Endodermal cell (in vitro differentiated cells): ENCODE measurements around the gene ROCK2. TPM values are rescaled to one million over a fixed set of nuclear protein-coding genes. Genes with fewer than 3 reads are reported as not detected.

Source experiments
- DNase-seq: peaks from one replicate; pipeline ENCODE4 v3.0.0-alpha.2; 2017
- H3K27ac ChIP-seq: 2 replicates; pipeline ENCODE4 v1.5.1; 2013; ENCODE audit warnings: mild to moderate bottlenecking, low read depth, low read length, moderate library complexity
- H3K27me3 ChIP-seq: 2 replicates; pipeline ENCODE4 v1.6.1; 2013; ENCODE audit warnings: mild to moderate bottlenecking, low read length, moderate library complexity; ENCODE audit not compliant: insufficient read depth, control insufficient read depth, poor library complexity, severe bottlenecking
- H3K36me3 ChIP-seq: 2 replicates; pipeline ENCODE4 v1.7.0; 2013; ENCODE audit warnings: mild to moderate bottlenecking, low read length, moderate library complexity; ENCODE audit not compliant: control insufficient read depth, insufficient read depth
- H3K4me1 ChIP-seq: one replicate; pipeline ENCODE4 v1.7.0; 2013; ENCODE audit warnings: low read length; ENCODE audit not compliant: control insufficient read depth, insufficient read depth
- H3K4me3 ChIP-seq: 2 replicates; pipeline ENCODE4 v1.5.1; 2013; ENCODE audit warnings: mild to moderate bottlenecking, low read length, moderate library complexity
- H3K9ac ChIP-seq: 2 replicates; pipeline ENCODE4 v1.6.1; 2013; ENCODE audit warnings: mild to moderate bottlenecking, low read length, moderate library complexity; ENCODE audit not compliant: poor library complexity, severe bottlenecking; ENCODE audit errors: extremely low read depth
- H3K9me3 ChIP-seq: 2 replicates; pipeline ENCODE4 v1.6.1; 2013; ENCODE audit warnings: mild to moderate bottlenecking, low read length, moderate library complexity; ENCODE audit not compliant: control insufficient read depth
- H3K27ac Mint-ChIP-seq: 2 replicates; pipeline ENCODE4 v1.8.0; 2020; ENCODE audit warnings: mixed read lengths
- H3K27me3 Mint-ChIP-seq: 2 replicates; pipeline ENCODE4 v1.8.0; 2021; ENCODE audit warnings: mild to moderate bottlenecking, mixed read lengths; ENCODE audit not compliant: insufficient read depth
- H3K36me3 Mint-ChIP-seq: 2 replicates; pipeline ENCODE4 v1.8.0; 2020; ENCODE audit warnings: low read depth, mixed read lengths
- H3K4me1 Mint-ChIP-seq: 2 replicates; pipeline ENCODE4 v1.8.0; 2020; ENCODE audit warnings: mixed read lengths
- H3K4me3 Mint-ChIP-seq: 2 replicates; pipeline ENCODE4 v1.8.0; 2020; ENCODE audit warnings: mild to moderate bottlenecking, moderate library complexity, mixed read lengths
- H3K9me3 Mint-ChIP-seq: 2 replicates; pipeline ENCODE4 v1.8.0; 2020; ENCODE audit warnings: mild to moderate bottlenecking, mixed read lengths
- CTCF ChIP-seq: fragments of 200-600 bp; sonication (generic); conservative IDR thresholded peaks from 2 replicates; pipeline ENCODE4 v1.5.0; 2021; ENCODE audit warnings: antibody characterized with exemption, mild to moderate bottlenecking
- WGBS, 2 experiments: methylation state at CpG; one replicate each; pipeline versions ENCODE4 v1.1.5 to v1.1.7; 2013; ENCODE audit warnings: missing lambda C conversion rate in 2 of 2, mixed read lengths in 1 of 2; ENCODE audit not compliant: insufficient coverage in 1 of 2, insufficient read length in 1 of 2; 5-methylcytosine and 5-hydroxymethylcytosine counted together
- total RNA-seq, 2 donors: library from RNA; stranded (reverse); fragmentation: NEBNext Ultra II Directional in 1 of 2; extraction: Animal tissue kit (Norgen Biotek cat#: 25700) in 1 of 2; gene quantifications; 2 replicates in 1 of 2; 3 replicates in 1 of 2; pipeline ENCODE4 v1.2.1, GENCODE V29; 2021

The ROCK2 gene
- total RNA-seq, 2 donors from 2014 or later, result 27.2 to 32.6 TPM

GRCh38 chr2:11200651-11201050, 143.8 kb downstream of the ROCK2 start:
- no peak for TF ChIP-seq CTCF
- no peaks in the 10 kb centered on the region for H3K4me1 ChIP-seq
- Mint-ChIP-seq H3K4me3 (no peak overlapping the region), H3K27me3 (no peaks in the 10 kb centered on the region), H3K36me3 (peaks cover 41% of the 10 kb centered on the region), H3K9me3 (no peaks in the 10 kb centered on the region), H3K4me1 (peaks cover 2% of the 10 kb centered on the region), H3K27ac (no peak overlapping the region)
- WGBS, 2 experiments, result 90 to 100% methylated on average over 1 to 2 of the region's 2 CpGs
- no peak overlapping the region for H3K27ac ChIP-seq
- no peak overlapping the region for H3K9ac ChIP-seq
- no peak for DNase-seq
- H3K4me3 ChIP-seq, result no peak overlapping the region
- no peaks in the 10 kb centered on the region for H3K9me3 ChIP-seq
- H3K36me3 ChIP-seq, result peaks cover 82% of the 10 kb centered on the region
- H3K27me3 ChIP-seq, result no peaks in the 10 kb centered on the region

- Histone ChIP-seq H3K4me1 (no peaks in the 10 kb centered on the region), H3K36me3 (peaks cover 90% of the 10 kb centered on the region), H3K9me3 (no peaks in the 10 kb centered on the region), H3K27me3 (no peaks in the 10 kb centered on the region), H3K9ac (no peak overlapping the region), H3K27ac (no peak overlapping the region), H3K4me3 (no peak overlapping the region)
- 75 to 94% methylated on average over 1 to 3 of the region's 3 CpGs for WGBS, 2 experiments
- Mint-ChIP-seq H3K4me1 (no peaks in the 10 kb centered on the region), H3K36me3 (peaks cover 39% of the 10 kb centered on the region), H3K27me3 (no peaks in the 10 kb centered on the region), H3K27ac (no peak overlapping the region), H3K9me3 (no peaks in the 10 kb centered on the region), H3K4me3 (no peak overlapping the region)
- no peak for DNase-seq
- TF ChIP-seq CTCF, result no peak
Observed at GRCh38 chr2:11196246-11196645, 148.2 kb downstream of the ROCK2 start.

DNA sequence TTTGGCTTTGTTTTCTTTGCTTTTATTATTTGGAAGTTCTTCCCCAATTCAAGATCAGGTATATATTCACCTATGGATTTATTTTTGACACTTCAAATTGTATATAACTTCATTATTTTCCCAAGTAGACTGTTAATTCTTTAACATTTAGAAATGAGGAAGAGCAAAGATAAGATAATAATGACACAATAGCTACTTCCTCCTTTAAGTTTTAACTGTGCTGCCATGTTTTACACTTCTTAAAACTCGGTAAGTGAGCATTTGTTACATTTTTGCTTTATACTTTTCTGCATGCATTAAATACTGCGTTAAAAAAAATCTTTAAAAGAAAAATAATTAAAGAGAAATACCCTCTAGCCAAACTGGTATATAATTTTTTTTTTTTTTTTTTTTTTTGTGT, 156.7 kb downstream of the ROCK2 start:
- DNase-seq, result no peak
- H3K4me3 ChIP-seq, result no peak overlapping the region
- WGBS, 2 experiments, result 100% methylated on average over 1 of the region's 2 CpGs; no CpG with 5 or more reads in 1 of the 2 experiments
- H3K4me1 Mint-ChIP-seq, result no peaks in the 10 kb centered on the region
- H3K36me3 ChIP-seq, result peaks cover 65% of the 10 kb centered on the region
- no peaks in the 10 kb centered on the region for H3K4me1 ChIP-seq
- no peak overlapping the region for H3K9ac ChIP-seq
- H3K36me3 Mint-ChIP-seq, result peaks cover 38% of the 10 kb centered on the region
- H3K9me3 Mint-ChIP-seq, result no peaks in the 10 kb centered on the region
- no peaks in the 10 kb centered on the region for H3K27me3 Mint-ChIP-seq
- TF ChIP-seq CTCF, result no peak
- H3K27ac Mint-ChIP-seq, result no peak overlapping the region
- no peaks in the 10 kb centered on the region for H3K9me3 ChIP-seq
- H3K27me3 ChIP-seq, result no peaks in the 10 kb centered on the region
- H3K27ac ChIP-seq, result no peak overlapping the region
- no peak overlapping the region for H3K4me3 Mint-ChIP-seq
